GM12878 (cell line): ENCODE data around the gene PIGV.

Experiments used
- BHLHE40 ChIP-seq, 2 experiments: fragments of 450-650 bp in 1 of 2; IDR thresholded peaks; 2 replicates each; pipeline ENCODE4 v1.6.1; 2011 to 2017; ENCODE audit warnings: low read depth in 2 of 2, borderline replicate concordance in 1 of 2, improper control_type of control experiment in 1 of 2, low read length in 1 of 2, mild to moderate bottlenecking in 1 of 2
- TF ChIP-seq, protein P1 (sequence below), 3 experiments: IDR thresholded peaks in 2 of 3; conservative IDR thresholded peaks in 1 of 3; 2 replicates each; pipeline ENCODE4 v1.5.1; 2011; ENCODE audit warnings: low read depth in 3 of 3, low read length in 3 of 3, mild to moderate bottlenecking in 3 of 3, control low read depth in 2 of 3, moderate library complexity in 2 of 3, inconsistent platforms in 1 of 3, mixed read lengths in 1 of 3; ENCODE audit not compliant: control insufficient read depth in 2 of 3, insufficient read depth in 1 of 3; ENCODE audit errors: extremely low read depth in 1 of 3

DNA sequence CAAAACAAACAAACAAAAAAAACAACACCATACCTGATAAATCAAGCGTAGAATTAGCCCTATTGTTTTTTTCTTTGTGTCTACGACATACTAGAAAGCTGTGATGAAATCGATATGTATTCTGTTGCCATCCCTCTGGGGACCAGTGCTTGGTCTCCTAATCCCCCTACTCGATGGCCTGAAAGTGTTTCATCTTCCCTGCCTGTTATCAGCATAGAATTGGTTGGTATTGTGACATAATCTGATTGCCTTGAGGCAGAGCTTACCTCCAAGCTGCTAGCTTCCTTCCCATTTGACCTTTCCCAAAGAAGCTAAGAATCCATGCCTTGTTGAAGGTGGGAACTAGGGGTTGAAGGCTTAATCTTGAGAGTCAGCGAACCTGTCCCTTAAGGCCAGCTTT lies 40.7 kb upstream of the PIGV start:
- TF ChIP-seq BHLHE40 (IDR thresholded peaks at IDR 0.05; ENCODE audit: borderline replicate concordance in 1 of 2, low read depth in 2 of 2, low read length in 1 of 2): no peak
- TF ChIP-seq, protein P1, sequence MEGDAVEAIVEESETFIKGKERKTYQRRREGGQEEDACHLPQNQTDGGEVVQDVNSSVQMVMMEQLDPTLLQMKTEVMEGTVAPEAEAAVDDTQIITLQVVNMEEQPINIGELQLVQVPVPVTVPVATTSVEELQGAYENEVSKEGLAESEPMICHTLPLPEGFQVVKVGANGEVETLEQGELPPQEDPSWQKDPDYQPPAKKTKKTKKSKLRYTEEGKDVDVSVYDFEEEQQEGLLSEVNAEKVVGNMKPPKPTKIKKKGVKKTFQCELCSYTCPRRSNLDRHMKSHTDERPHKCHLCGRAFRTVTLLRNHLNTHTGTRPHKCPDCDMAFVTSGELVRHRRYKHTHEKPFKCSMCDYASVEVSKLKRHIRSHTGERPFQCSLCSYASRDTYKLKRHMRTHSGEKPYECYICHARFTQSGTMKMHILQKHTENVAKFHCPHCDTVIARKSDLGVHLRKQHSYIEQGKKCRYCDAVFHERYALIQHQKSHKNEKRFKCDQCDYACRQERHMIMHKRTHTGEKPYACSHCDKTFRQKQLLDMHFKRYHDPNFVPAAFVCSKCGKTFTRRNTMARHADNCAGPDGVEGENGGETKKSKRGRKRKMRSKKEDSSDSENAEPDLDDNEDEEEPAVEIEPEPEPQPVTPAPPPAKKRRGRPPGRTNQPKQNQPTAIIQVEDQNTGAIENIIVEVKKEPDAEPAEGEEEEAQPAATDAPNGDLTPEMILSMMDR (IDR thresholded peaks at IDR 0.05 in 2 of 3, conservative IDR thresholded peaks at IDR 0.05 in 1 of 3; ENCODE audit: control insufficient read depth in 2 of 3, extremely low read depth in 1 of 3, insufficient read depth in 1 of 3, low read depth in 3 of 3, low read length in 3 of 3): no peak
